GM18526 (cell line): ENCODE data around the gene CLPTM1.
A peak's percentile ranks its signal among the peaks of the same experiment; 100 is the strongest.
"Not testable (repeated sequence)": the region's sequence is repeated elsewhere in the genome, so short reads cannot be mapped to it uniquely, and the experiment has no call there.

Source experiments
- POLR2A ChIP-seq: IDR thresholded peaks from 3 replicates; pipeline ENCODE4 v1.6.1; 2011; ENCODE audit not compliant: insufficient read length; ENCODE audit errors: extremely low read depth

The CLPTM1 gene, protein sequence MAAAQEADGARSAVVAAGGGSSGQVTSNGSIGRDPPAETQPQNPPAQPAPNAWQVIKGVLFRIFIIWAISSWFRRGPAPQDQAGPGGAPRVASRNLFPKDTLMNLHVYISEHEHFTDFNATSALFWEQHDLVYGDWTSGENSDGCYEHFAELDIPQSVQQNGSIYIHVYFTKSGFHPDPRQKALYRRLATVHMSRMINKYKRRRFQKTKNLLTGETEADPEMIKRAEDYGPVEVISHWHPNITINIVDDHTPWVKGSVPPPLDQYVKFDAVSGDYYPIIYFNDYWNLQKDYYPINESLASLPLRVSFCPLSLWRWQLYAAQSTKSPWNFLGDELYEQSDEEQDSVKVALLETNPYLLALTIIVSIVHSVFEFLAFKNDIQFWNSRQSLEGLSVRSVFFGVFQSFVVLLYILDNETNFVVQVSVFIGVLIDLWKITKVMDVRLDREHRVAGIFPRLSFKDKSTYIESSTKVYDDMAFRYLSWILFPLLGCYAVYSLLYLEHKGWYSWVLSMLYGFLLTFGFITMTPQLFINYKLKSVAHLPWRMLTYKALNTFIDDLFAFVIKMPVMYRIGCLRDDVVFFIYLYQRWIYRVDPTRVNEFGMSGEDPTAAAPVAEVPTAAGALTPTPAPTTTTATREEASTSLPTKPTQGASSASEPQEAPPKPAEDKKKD

DNA sequence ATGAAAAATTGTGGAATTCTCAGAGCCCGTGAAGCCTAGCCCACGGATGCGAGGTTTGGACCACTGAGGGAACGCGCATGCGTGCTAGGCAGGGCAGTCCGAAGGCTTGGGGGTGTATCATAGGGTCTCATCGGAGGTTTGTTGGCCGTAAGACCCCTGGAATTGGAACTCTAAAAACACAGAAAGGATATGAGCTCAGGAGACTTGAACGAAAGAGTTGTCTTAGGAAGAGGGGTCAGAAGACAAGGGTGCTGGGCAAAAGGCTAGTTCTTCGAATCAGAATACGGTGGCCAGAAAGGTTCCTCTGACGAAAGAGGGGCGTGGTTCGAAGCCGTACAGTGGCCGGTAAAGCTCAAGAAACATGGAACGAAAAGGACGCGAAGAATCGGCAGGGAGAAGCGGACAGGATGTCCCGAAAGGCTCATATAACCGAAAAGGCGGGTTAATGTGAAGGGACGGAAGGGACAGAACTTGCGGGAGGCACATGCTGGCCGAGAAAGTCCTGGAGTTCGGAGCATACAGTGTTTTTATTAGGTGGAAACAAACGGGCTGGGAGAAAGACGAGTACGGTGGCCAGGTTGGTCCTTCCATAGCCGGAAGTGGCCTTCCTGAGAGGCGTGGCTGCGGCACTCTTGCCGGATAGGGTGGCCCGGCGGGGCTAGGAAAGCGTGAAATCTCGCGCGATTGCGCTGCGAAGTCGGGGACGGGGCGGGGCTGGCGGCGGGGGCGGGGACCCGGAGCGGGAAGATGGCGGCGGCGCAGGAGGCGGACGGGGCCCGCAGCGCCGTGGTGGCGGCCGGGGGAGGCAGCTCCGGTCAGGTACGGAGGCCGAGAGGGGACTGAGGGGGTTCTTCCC, at the start of gene CLPTM1:
CLPTM1 (plus strand) TSS at position 732 of the 856 bp plus-strand sequence; CDS start at position 748, 16 bp downstream.
- TF ChIP-seq POLR2A = peak; percentile 87

DNA sequence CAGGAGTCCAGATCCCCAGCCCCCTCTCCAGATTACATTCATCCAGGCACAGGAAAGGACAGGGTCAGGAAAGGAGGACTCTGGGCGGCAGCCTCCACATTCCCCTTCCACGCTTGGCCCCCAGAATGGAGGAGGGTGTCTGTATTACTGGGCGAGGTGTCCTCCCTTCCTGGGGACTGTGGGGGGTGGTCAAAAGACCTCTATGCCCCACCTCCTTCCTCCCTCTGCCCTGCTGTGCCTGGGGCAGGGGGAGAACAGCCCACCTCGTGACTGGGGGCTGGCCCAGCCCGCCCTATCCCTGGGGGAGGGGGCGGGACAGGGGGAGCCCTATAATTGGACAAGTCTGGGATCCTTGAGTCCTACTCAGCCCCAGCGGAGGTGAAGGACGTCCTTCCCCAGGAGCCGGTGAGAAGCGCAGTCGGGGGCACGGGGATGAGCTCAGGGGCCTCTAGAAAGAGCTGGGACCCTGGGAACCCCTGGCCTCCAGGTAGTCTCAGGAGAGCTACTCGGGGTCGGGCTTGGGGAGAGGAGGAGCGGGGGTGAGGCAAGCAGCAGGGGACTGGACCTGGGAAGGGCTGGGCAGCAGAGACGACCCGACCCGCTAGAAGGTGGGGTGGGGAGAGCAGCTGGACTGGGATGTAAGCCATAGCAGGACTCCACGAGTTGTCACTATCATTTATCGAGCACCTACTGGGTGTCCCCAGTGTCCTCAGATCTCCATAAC, 49.6 kb upstream of the CLPTM1 start, which contains the start of gene APOE:
APOE (plus strand) TSS at position 360 of the 724 bp plus-strand sequence. CDS start 829 bp downstream, outside the sequence.
- no peak for TF ChIP-seq POLR2A

DNA sequence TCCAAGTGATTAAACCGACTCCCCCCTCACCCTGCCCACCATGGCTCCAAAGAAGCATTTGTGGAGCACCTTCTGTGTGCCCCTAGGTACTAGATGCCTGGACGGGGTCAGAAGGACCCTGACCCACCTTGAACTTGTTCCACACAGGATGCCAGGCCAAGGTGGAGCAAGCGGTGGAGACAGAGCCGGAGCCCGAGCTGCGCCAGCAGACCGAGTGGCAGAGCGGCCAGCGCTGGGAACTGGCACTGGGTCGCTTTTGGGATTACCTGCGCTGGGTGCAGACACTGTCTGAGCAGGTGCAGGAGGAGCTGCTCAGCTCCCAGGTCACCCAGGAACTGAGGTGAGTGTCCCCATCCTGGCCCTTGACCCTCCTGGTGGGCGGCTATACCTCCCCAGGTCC, 47.6 kb upstream of the CLPTM1 start:
- TF ChIP-seq POLR2A = no peak

DNA sequence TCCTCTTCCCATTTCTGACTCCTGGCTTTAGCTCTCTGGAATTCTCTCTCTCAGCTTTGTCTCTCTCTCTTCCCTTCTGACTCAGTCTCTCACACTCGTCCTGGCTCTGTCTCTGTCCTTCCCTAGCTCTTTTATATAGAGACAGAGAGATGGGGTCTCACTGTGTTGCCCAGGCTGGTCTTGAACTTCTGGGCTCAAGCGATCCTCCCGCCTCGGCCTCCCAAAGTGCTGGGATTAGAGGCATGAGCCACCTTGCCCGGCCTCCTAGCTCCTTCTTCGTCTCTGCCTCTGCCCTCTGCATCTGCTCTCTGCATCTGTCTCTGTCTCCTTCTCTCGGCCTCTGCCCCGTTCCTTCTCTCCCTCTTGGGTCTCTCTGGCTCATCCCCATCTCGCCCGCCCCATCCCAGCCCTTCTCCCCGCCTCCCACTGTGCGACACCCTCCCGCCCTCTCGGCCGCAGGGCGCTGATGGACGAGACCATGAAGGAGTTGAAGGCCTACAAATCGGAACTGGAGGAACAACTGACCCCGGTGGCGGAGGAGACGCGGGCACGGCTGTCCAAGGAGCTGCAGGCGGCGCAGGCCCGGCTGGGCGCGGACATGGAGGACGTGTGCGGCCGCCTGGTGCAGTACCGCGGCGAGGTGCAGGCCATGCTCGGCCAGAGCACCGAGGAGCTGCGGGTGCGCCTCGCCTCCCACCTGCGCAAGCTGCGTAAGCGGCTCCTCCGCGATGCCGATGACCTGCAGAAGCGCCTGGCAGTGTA, 46.9 kb upstream of the CLPTM1 start:
- TF ChIP-seq POLR2A = no peak

DNA sequence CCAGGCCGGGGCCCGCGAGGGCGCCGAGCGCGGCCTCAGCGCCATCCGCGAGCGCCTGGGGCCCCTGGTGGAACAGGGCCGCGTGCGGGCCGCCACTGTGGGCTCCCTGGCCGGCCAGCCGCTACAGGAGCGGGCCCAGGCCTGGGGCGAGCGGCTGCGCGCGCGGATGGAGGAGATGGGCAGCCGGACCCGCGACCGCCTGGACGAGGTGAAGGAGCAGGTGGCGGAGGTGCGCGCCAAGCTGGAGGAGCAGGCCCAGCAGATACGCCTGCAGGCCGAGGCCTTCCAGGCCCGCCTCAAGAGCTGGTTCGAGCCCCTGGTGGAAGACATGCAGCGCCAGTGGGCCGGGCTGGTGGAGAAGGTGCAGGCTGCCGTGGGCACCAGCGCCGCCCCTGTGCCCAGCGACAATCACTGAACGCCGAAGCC, 46.3 kb upstream of the CLPTM1 start:
- TF ChIP-seq POLR2A = no peak

DNA sequence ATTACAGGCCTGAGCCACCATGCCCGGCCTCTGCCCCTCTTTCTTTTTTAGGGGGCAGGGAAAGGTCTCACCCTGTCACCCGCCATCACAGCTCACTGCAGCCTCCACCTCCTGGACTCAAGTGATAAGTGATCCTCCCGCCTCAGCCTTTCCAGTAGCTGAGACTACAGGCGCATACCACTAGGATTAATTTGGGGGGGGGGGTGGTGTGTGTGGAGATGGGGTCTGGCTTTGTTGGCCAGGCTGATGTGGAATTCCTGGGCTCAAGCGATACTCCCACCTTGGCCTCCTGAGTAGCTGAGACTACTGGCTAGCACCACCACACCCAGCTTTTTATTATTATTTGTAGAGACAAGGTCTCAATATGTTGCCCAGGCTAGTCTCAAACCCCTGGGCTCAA, 45.4 kb upstream of the CLPTM1 start:
- TF ChIP-seq POLR2A = no peak

DNA sequence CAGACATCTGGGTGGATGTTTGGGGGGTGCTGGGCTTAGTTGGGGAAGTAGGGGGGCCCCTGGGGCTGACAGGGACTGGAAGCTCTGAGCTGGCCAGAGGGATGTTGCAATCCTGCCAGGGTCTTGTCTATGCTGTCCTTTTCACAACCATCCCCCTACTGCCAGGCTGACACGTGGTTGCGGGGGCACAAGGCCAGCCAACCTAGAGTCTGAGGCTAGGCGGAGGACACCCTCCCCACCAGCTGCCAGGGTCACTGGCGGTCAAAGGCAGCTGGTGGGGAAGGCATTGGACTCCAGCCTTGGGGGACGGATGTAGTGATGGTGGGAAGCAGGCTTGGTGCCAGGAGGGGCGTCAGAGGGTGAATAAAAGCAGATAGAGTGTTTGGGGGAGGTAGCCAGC, 42.3 kb upstream of the CLPTM1 start:
- TF ChIP-seq POLR2A = no peak

DNA sequence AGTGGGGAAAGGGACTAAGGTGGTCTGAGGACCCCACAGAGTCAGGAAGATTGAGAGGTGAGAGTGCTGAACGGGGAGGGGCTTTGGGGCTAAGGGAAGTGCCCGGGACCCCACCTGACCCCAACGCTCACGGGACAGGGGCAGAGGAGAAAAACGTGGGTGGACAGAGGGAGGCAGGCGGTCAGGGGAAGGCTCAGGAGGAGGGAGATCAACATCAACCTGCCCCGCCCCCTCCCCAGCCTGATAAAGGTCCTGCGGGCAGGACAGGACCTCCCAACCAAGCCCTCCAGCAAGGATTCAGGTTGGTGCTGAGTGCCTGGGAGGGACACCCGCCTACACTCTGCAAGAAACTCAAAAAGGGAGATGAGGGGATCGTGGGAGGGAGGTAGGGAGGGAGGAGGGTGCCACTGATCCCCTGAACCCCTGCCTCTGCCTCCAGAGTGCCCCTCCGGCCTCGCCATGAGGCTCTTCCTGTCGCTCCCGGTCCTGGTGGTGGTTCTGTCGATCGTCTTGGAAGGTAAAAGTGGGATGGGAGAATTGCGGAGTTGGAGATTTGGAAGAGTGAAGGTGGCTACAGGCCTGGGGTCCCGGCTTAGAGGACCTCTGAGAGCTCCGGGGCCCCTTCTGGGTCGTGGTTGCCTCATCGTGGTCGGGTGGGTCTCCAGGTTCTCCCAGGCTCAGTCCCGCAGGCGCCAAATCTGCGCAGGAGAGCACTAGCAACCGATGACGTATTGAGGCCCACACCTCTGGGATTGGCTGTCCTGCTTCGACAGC, 40.6 kb upstream of the CLPTM1 start, which contains the start of gene APOC1:
APOC1 (plus strand) TSS at position 176 of the 774 bp plus-strand sequence; CDS start at position 460, 284 bp downstream.
- TF ChIP-seq POLR2A = not testable (repeated sequence)

DNA sequence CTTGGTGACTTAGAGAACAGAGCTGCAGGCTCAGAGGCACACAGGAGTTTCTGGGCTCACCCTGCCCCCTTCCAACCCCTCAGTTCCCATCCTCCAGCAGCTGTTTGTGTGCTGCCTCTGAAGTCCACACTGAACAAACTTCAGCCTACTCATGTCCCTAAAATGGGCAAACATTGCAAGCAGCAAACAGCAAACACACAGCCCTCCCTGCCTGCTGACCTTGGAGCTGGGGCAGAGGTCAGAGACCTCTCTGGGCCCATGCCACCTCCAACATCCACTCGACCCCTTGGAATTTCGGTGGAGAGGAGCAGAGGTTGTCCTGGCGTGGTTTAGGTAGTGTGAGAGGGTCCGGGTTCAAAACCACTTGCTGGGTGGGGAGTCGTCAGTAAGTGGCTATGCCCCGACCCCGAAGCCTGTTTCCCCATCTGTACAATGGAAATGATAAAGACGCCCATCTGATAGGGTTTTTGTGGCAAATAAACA, 30.9 kb upstream of the CLPTM1 start:
- no peak for TF ChIP-seq POLR2A

DNA sequence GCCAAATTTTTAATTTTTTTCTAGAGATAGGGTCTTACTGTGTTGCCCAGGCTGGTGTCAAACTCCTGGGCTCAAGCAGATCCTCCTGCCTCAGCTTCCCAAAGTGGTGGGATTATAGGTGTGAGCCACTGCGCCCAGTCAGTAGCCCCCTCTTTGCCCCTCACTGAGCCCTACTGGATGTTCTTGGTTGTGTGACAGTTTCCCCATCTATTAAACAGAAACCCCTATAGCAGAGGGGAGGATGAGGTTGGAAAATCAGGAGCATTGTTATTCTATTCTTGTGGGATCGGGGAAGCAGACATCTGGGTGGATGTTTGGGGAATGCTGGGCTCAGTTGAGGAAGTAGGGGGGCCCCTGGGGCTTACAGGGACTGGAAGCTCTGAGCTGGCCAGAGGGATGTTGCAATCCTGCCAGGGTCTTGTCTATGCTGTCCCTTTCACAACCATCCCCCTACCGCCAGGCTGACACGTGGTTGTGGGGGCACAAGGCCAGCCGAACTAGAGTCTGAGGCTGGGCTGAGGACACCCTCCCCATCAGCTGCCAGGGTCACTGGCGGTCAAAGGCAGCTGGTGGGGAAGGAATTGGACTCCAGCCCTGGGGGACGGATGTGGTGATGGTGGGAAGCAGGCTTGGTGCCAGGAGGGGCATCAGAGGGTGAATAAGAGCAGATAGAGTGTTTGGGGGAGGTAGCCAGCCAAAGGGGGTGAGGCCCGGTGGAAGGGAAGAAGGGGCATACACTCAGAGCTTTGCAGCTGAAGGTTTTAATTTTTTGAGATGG, 29.9 kb upstream of the CLPTM1 start:
- no peak for TF ChIP-seq POLR2A

DNA sequence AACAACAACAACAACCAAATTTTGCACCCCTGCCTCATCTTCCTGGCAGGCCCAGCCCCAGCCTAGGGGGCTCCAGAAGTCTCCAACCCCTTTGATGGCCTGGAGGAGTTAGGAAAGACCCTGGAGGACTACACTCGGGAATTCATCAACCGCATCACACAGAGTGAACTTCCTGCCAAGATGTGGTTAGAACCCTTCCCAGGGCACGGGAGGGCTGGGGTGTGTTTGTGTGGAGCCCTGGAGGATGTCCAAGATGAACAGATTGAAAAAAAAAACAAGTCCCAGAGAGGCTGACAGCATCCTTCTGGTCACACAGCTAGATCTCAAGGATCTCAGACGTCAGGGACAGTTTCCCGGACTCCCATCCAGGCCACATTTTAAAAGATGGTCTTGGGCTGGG, 27.4 kb upstream of the CLPTM1 start:
- TF ChIP-seq POLR2A = no peak

DNA sequence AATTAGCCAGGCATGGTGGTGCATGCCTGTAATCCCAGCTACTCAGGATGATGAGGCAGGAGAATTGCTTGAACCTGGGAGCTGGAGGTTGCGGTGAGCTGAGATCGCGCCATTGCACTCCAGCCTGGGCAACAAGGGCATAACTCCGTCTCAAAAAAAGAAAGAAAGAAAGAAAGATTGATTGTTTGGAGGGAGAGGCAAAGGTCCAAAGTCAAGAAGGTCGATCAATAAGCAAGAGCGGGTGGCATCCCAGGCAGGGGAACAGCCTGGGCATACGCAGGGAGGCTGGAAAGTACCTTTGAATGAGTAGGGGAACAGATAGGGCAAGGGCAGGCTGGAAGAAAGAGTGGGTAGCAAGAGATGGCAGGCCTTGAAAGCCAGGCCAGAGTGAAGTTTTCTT, 25.1 kb upstream of the CLPTM1 start:
- TF ChIP-seq POLR2A = no peak
